Superior temporal gyrus (tissue), 1 donor: ENCODE measurements around the gene ARPC5.

ENCODE experiments used
- DNase-seq: peaks from one replicate; pipeline ENCODE4 v3.0.0-alpha.2; 2016; ENCODE audit errors: extremely low spot score

The ARPC5 gene

GRCh38 chr1:183611021-183611420 is 24.6 kb downstream of the ARPC5 start:
- DNase-seq, result no peak

GRCh38 chr1:183609759-183610452 is 25.7 kb downstream of the ARPC5 start:
- DNase-seq, result no peak

GRCh38 chr1:183609313-183609712 is 26.3 kb downstream of the ARPC5 start:
- peak; percentile 92 for DNase-seq

- no peak for DNase-seq
Measured at GRCh38 chr1:183607322-183607980, 28.1 kb downstream of the ARPC5 start.

GRCh38 chr1:183605904-183606303 is 29.7 kb downstream of the ARPC5 start:
- no peak for DNase-seq

GRCh38 chr1:183604815-183605214 is 30.8 kb downstream of the ARPC5 start:
- no peak for DNase-seq

GRCh38 chr1:183604038-183604808 is 31.4 kb downstream of the ARPC5 start:
- DNase-seq, result no peak

- DNase-seq, result no peak
Measured at GRCh38 chr1:183602510-183602909, 33.1 kb downstream of the ARPC5 start.

GRCh38 chr1:183600634-183601033 is 34.9 kb downstream of the ARPC5 start:
- DNase-seq, result no peak

GRCh38 chr1:183600136-183600535 is 35.4 kb downstream of the ARPC5 start:
- no peak for DNase-seq

- peak; percentile 58 for DNase-seq
Measured at GRCh38 chr1:183598386-183598785, 37.2 kb downstream of the ARPC5 start.

GRCh38 chr1:183597656-183598347 is 37.8 kb downstream of the ARPC5 start:
- DNase-seq, result no peak

GRCh38 chr1:183596500-183596899 is 39.1 kb downstream of the ARPC5 start:
- no peak for DNase-seq

- DNase-seq, result no peak
Measured at GRCh38 chr1:183595537-183595936, 40.0 kb downstream of the ARPC5 start.

GRCh38 chr1:183593356-183593755 is 42.2 kb downstream of the ARPC5 start:
- DNase-seq, result no peak

GRCh38 chr1:183592733-183593132 is 42.9 kb downstream of the ARPC5 start:
- no peak for DNase-seq

- DNase-seq, result no peak
Measured at GRCh38 chr1:183590244-183591191, 45.1 kb downstream of the ARPC5 start, which contains the start of gene NCF2. NCF2 (minus strand) TSS chr1:183590459; CDS start chr1:183590329, 130 bp downstream.

- DNase-seq, result no peak
Measured at GRCh38 chr1:183589874-183590243, 45.7 kb downstream of the ARPC5 start.

GRCh38 chr1:183589384-183589783 is 46.2 kb downstream of the ARPC5 start:
- no peak for DNase-seq

GRCh38 chr1:183588827-183589226 is 46.8 kb downstream of the ARPC5 start:
- peak; percentile 57 for DNase-seq

GRCh38 chr1:183586926-183587325 is 48.7 kb downstream of the ARPC5 start:
- no peak for DNase-seq
